ENCODE measurements around the gene GOPC. TPM values are rescaled to one million over a fixed set of nuclear protein-coding genes. Genes with fewer than 3 reads are reported as not detected.

GOPC gene
- total and polyA plus RNA-seq, 2 of the 13 experiments (the other 11 are each of a cell fraction or from before 2014, with no cell fraction given) = 20.9 to 41.5 TPM

DNA sequence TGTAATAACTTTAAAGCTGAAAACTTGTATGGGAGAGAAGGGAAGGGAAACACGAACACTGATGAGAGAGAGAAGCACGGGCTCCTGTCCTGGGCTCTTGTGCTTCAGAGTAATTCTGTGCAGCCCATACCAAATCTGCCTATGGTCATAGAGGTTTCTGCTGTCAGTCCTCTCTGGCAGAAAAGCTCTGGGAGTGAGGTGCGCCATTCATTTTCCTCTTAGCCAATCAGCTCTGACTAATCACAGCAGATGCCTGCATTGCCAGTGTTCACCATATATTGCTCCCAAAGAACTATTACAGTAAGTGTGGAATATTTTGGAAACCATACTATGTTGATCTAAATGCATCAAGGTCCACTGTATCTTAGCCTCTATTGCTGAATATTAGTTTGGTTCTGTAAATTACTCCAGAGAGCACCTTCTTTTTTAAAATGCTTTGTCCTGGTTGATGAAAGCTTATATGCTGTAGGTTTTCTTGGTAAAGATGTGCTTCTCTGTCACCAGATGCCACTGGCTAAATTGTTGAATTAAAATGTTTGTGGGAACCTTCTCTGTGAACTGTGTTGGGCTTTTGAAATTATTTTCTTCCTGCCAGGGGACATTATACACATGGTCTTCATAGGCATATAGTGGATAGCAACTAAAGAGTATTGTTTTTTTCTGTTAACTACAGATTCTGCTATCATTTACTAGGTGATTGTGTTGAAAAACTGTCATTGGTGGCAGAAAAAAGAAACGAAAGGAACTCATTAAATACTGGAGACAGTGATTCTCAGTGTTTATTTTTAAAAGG, 81.5 kb downstream of the GOPC start:
- Histone ChIP-seq H3K4me3 (replicated peaks in 1 of 3; ENCODE audit: insufficient read depth in 1 of 3, low read depth in 2 of 3, low read length in 3 of 3) (no peak overlapping the region), H3K4me2 (ENCODE audit: low read depth, low read length) (no peak overlapping the region), H3K36me3 (replicated peaks in 1 of 2; ENCODE audit: control insufficient read depth in 1 of 2, insufficient read depth in 2 of 2, low read length in 2 of 2) (peaks cover 14 to 32% of the 10 kb centered on the region in 2 experiments; a peak in 4 of 5 replicates), H3K9ac (ENCODE audit: insufficient read depth, low read depth, low read length) (no peak overlapping the region), H3K27ac (ENCODE audit: extremely low read length, insufficient read depth, low read length) (no peak overlapping the region), H3K79me2 (ENCODE audit: insufficient read depth, low read length) (no peaks in the 10 kb centered on the region), H2AFZ (ENCODE audit: low read length) (no peak overlapping the region), H3K9me3 (ENCODE audit: low read length) (no peaks in the 10 kb centered on the region), H3K27me3 (ENCODE audit: control insufficient read depth in 1 of 2, insufficient read depth in 2 of 2, low read length in 2 of 2) (no peaks in the 10 kb centered on the region), H4K20me1 (ENCODE audit: insufficient read depth, low read length) (no peaks in the 10 kb centered on the region), H3K4me1 (ENCODE audit: insufficient read depth, low read length) (peaks cover 27% of the 10 kb centered on the region)
- ATAC-seq (no peak), FAIRE-seq (no peak), DNase-seq (ENCODE audit: low spot score) (no peak)
- TF ChIP-seq ERF (CRISPR knock-in tag; IDR thresholded peaks at IDR 0.05) = no peak
- TF ChIP-seq MLLT10 (CRISPR knock-in tag; IDR thresholded peaks at IDR 0.05) = no peak
- no peak for TF ChIP-seq FOSL1 (CRISPR knock-in tag; IDR thresholded peaks at IDR 0.05; ENCODE audit: borderline replicate concordance)
- TF ChIP-seq MEIS2 (CRISPR knock-in tag; IDR thresholded peaks at IDR 0.05) = no peak
- in situ Hi-C loops (cut with HindIII; ENCODE audit: extremely low pct_ligation_motif_present, low pct_unique_long_range_greater_than_20kb) = no loop called here
- ChIA-PET POLR2A (no interaction called here), CTCF (ENCODE audit: low intra/inter-chr PET ratio, low total read pairs) (no interaction called here)
- intact Hi-C loops (cut with micrococcal nuclease; ENCODE audit: unreplicated experiment) = no loop called here
- BruUV-seq (replicated peaks) = no TSS peak
- WGBS (ENCODE audit: low lambda C conversion rate) = 97% methylated on average over 4 of the region's 4 CpGs

DNA sequence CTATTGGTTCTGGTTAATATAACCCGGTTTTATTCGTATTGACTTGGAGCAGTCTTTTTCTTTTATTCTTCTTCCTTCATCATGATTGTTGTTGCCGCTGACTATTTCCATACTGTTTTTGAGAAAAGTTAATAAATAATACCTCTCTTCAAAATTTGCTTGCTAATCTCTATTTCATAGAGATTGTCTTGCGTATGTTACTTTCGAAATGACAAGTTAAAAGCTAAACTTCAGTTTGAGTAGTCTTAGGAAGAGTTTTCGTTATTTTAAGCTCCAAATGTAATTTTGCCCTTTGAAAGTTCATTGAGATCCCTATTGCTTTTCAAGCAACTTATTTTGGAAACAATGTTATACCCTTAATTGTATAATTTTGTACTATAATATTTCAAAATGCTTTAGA, 83.4 kb downstream of the GOPC start:
- no TSS peak for BruUV-seq (replicated peaks)
- intact Hi-C loops (cut with micrococcal nuclease; ENCODE audit: unreplicated experiment) (no loop called here), in situ Hi-C loops (cut with HindIII; ENCODE audit: extremely low pct_ligation_motif_present, low pct_unique_long_range_greater_than_20kb) (no loop called here)
- ChIA-PET CTCF (ENCODE audit: low intra/inter-chr PET ratio, low total read pairs) (no interaction called here), POLR2A (no interaction called here)
- Histone ChIP-seq H3K4me1 (ENCODE audit: insufficient read depth, low read length) (peaks cover 46% of the 10 kb centered on the region), H3K36me3 (replicated peaks in 1 of 2; ENCODE audit: control insufficient read depth in 1 of 2, insufficient read depth in 2 of 2, low read length in 2 of 2) (peaks cover 10 to 30% of the 10 kb centered on the region in 2 experiments; a peak in 4 of 5 replicates), H3K27me3 (ENCODE audit: control insufficient read depth in 1 of 2, insufficient read depth in 2 of 2, low read length in 2 of 2) (no peaks in the 10 kb centered on the region), H3K9ac (ENCODE audit: insufficient read depth, low read depth, low read length) (no peak overlapping the region), H3K4me3 (replicated peaks in 1 of 3; ENCODE audit: insufficient read depth in 1 of 3, low read depth in 2 of 3, low read length in 3 of 3) (no peak overlapping the region), H3K79me2 (ENCODE audit: insufficient read depth, low read length) (no peaks in the 10 kb centered on the region), H3K27ac (ENCODE audit: extremely low read length, insufficient read depth, low read length) (no peak overlapping the region), H3K9me3 (ENCODE audit: low read length) (no peaks in the 10 kb centered on the region), H4K20me1 (ENCODE audit: insufficient read depth, low read length) (no peaks in the 10 kb centered on the region), H3K4me2 (ENCODE audit: low read depth, low read length) (no peak overlapping the region), H2AFZ (ENCODE audit: low read length) (no peak overlapping the region)
- no peak for FAIRE-seq
- ATAC-seq = no peak
- 97% methylated on average over 6 of the region's 6 CpGs for WGBS (ENCODE audit: low lambda C conversion rate)
- DNase-seq (ENCODE audit: low spot score) = no peak
- TF ChIP-seq BRD4 (CRISPR knock-in tag; IDR thresholded peaks at IDR 0.05) (no peak), ZNF34 (CRISPR knock-in tag; IDR thresholded peaks at IDR 0.05; ENCODE audit: borderline replicate concordance) (no peak), MEF2D (CRISPR knock-in tag; IDR thresholded peaks at IDR 0.05) (no peak), ZFX (CRISPR knock-in tag; IDR thresholded peaks at IDR 0.05; ENCODE audit: low read depth) (no peak), GATA4 (IDR thresholded peaks at IDR 0.05; ENCODE audit: borderline replicate concordance, low read depth) (no peak), KDM4B (CRISPR knock-in tag; IDR thresholded peaks at IDR 0.05) (no peak), SP1 (IDR thresholded peaks at IDR 0.05) (no peak), SP1 (CRISPR knock-in tag; IDR thresholded peaks at IDR 0.05) (no peak), IRF2 (CRISPR knock-in tag; IDR thresholded peaks at IDR 0.05) (no peak), ESRRA (CRISPR knock-in tag; IDR thresholded peaks at IDR 0.05; ENCODE audit: low read depth) (no peak), YEATS2 (CRISPR knock-in tag; IDR thresholded peaks at IDR 0.05; ENCODE audit: borderline replicate concordance) (no peak)
- TF ChIP-seq, protein P1, sequence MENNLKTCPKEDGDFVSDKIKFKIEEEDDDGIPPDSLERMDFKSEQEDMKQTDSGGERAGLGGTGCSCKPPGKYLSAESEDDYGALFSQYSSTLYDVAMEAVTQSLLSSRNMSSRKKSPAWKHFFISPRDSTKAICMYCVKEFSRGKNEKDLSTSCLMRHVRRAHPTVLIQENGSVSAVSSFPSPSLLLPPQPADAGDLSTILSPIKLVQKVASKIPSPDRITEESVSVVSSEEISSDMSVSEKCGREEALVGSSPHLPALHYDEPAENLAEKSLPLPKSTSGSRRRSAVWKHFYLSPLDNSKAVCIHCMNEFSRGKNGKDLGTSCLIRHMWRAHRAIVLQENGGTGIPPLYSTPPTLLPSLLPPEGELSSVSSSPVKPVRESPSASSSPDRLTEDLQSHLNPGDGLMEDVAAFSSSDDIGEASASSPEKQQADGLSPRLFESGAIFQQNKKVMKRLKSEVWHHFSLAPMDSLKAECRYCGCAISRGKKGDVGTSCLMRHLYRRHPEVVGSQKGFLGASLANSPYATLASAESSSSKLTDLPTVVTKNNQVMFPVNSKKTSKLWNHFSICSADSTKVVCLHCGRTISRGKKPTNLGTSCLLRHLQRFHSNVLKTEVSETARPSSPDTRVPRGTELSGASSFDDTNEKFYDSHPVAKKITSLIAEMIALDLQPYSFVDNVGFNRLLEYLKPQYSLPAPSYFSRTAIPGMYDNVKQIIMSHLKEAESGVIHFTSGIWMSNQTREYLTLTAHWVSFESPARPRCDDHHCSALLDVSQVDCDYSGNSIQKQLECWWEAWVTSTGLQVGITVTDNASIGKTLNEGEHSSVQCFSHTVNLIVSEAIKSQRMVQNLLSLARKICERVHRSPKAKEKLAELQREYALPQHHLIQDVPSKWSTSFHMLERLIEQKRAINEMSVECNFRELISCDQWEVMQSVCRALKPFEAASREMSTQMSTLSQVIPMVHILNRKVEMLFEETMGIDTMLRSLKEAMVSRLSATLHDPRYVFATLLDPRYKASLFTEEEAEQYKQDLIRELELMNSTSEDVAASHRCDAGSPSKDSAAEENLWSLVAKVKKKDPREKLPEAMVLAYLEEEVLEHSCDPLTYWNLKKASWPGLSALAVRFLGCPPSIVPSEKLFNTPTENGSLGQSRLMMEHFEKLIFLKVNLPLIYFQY (CRISPR knock-in tag; IDR thresholded peaks at IDR 0.05; ENCODE audit: borderline replicate concordance) = no peak
